Panc1 (cell line): Measurements from ENCODE around the gene CNTN5. TPM values are rescaled to one million over a fixed set of nuclear protein-coding genes. Genes with fewer than 3 reads are reported as not detected.

Source experiments
- ATAC-seq: fragments of 200-7000 bp; cut with Tn5 transposase; 2 replicates; pipeline ENCODE4 v1.9.1; 2020; ENCODE audit warnings: mild to moderate bottlenecking, moderate library complexity
- BruUV-seq: library from RNA; stranded (reverse); fragments of 400-500 nt; replicated peaks from 2 replicates; lab custom pipeline; 2021; lab: Mats Ljungman, UMichigan
- CTCF ChIA-PET: fragments of 300-600 bp; sonication (Branson Sonifier 250); formaldehyde crosslinking; loops from one replicate; lab custom pipeline; 2022; ENCODE audit warnings: antibody characterized with exemption; lab: Charles Lee
- POLR2A ChIA-PET: fragments of 300-600 bp; sonication (Branson Sonifier 250); formaldehyde crosslinking; loops from one replicate; lab custom pipeline; 2022; ENCODE audit warnings: antibody characterized with exemption; lab: Charles Lee
- DNase-seq: peaks from one replicate; pipeline ENCODE4 v3.0.0-alpha.2; 2010; ENCODE audit warnings: low read depth, low spot score
- H3K27ac ChIP-seq: 2 replicates; pipeline ENCODE4 v1.5.1; 2011; ENCODE audit warnings: mild to moderate bottlenecking, low read length, inconsistent platforms
- H3K27me3 ChIP-seq: fragments of 200-500 bp; sonication (Bioruptor generic); 2 replicates; pipeline ENCODE4 v1.6.0; 2014; ENCODE audit warnings: low read length, inconsistent platforms; ENCODE audit not compliant: control insufficient read depth, insufficient read depth
- H3K36me3 ChIP-seq: fragments of 200-500 bp; sonication (Bioruptor generic); 2 replicates; pipeline ENCODE4 v1.5.1; 2014; ENCODE audit warnings: inconsistent platforms, mild to moderate bottlenecking, low read length, moderate library complexity; ENCODE audit not compliant: control insufficient read depth, insufficient read depth
- H3K4me1 ChIP-seq: 2 replicates; pipeline ENCODE4 v1.5.1; 2011; ENCODE audit warnings: inconsistent platforms, mild to moderate bottlenecking, low read length, moderate library complexity; ENCODE audit not compliant: control insufficient read depth, insufficient read depth
- H3K4me3 ChIP-seq, 2 experiments: 2 replicates each; pipeline ENCODE4 v1.5.1; 2011 to 2012; ENCODE audit warnings: low read depth in 2 of 2, low read length in 2 of 2, mild to moderate bottlenecking in 2 of 2, inconsistent platforms in 1 of 2, moderate library complexity in 1 of 2
- H3K9me3 ChIP-seq: fragments of 200-500 bp; sonication (Bioruptor generic); 2 replicates; pipeline ENCODE4 v1.5.1; 2014; ENCODE audit warnings: low read depth, mild to moderate bottlenecking, inconsistent platforms, low read length, moderate library complexity; ENCODE audit not compliant: control insufficient read depth, insufficient read depth
- CTCF ChIP-seq: fragments of 450-650 bp; IDR thresholded peaks from 2 replicates; pipeline ENCODE4 v1.5.1; 2017; ENCODE audit warnings: mild to moderate bottlenecking
- POLR2AphosphoS5 ChIP-seq: IDR thresholded peaks from 2 replicates; pipeline ENCODE4 v1.6.1; 2012; ENCODE audit warnings: mild to moderate bottlenecking, low read depth, low read length, moderate library complexity
- REST ChIP-seq, 2 experiments: IDR thresholded peaks; 2 replicates each; pipeline ENCODE4 v1.6.1; 2011 to 2012; ENCODE audit warnings: low read depth in 2 of 2, control low read depth in 1 of 2, low read length in 1 of 2, mild to moderate bottlenecking in 1 of 2, moderate library complexity in 1 of 2; ENCODE audit not compliant: insufficient read depth in 1 of 2
- SIN3A ChIP-seq: IDR thresholded peaks from 2 replicates; pipeline ENCODE4 v1.6.1; 2012; ENCODE audit warnings: low read depth, mild to moderate bottlenecking, low read length, moderate library complexity, borderline replicate concordance; ENCODE audit not compliant: insufficient read depth
- TCF7L2 ChIP-seq: IDR thresholded peaks from 2 replicates; pipeline ENCODE4 v1.6.1; 2011; ENCODE audit warnings: mild to moderate bottlenecking, low read depth, low read length, inconsistent platforms
- in situ Hi-C: cut with HindIII; loops from 2 replicates; pipeline ENCODE4 v1.10.0; 2016; ENCODE audit warnings: low sequenced_read_pairs, low pct_unique_long_range_greater_than_20kb
- intact Hi-C: fragments of 100-400 bp; cut with micrococcal nuclease; formaldehyde crosslinking; loops from one replicate; pipeline ENCODE4 v1.10.0; 2022; ENCODE audit not compliant: unreplicated experiment
- total RNA-seq: library from RNA; stranded (reverse); gene quantifications from one replicate; pipeline ENCODE4 v1.2.1, GENCODE V29; 2021; ENCODE audit not compliant: unreplicated experiment

CNTN5 gene
- total RNA-seq, 1 experiment from 2014 or later = not detected

GRCh38 chr11:99505316-99505715, 484.6 kb downstream of the CNTN5 start:
- in situ Hi-C loops = no loop called here
- POLR2A ChIA-PET = no interaction called here

GRCh38 chr11:99505831-99506230, 485.1 kb downstream of the CNTN5 start:
- ChIA-PET POLR2A (no interaction called here), CTCF (no interaction called here)
- intact Hi-C loops = no loop called here
- Histone ChIP-seq H3K27ac (no peak overlapping the region), H3K4me3 (no peak overlapping the region), H3K4me1 (no peaks in the 10 kb centered on the region), H3K36me3 (no peaks in the 10 kb centered on the region), H3K9me3 (no peaks in the 10 kb centered on the region), H3K27me3 (no peaks in the 10 kb centered on the region)
- in situ Hi-C loops = no loop called here
- no peak for TF ChIP-seq SIN3A
- no peak for TF ChIP-seq CTCF
- TF ChIP-seq POLR2AphosphoS5 = no peak
- TF ChIP-seq TCF7L2 = no peak
- no peak for TF ChIP-seq REST (IDR thresholded peaks at IDR 0.05; ENCODE audit: insufficient read depth in 1 of 2, low read depth in 2 of 2, low read length in 1 of 2)
- ATAC-seq (no peak), DNase-seq (no peak)
- no TSS peak for BruUV-seq

More at GRCh38 chr11:99505316-99505715, 484.6 kb downstream of the CNTN5 start:
- Histone ChIP-seq H3K4me3 (no peak overlapping the region), H3K27me3 (no peaks in the 10 kb centered on the region), H3K27ac (no peak overlapping the region), H3K4me1 (no peaks in the 10 kb centered on the region), H3K36me3 (no peaks in the 10 kb centered on the region), H3K9me3 (no peaks in the 10 kb centered on the region)
- ATAC-seq (no peak), DNase-seq (no peak)
- no peak for TF ChIP-seq SIN3A
- no peak for TF ChIP-seq CTCF
- TF ChIP-seq REST (IDR thresholded peaks at IDR 0.05; ENCODE audit: insufficient read depth in 1 of 2, low read depth in 2 of 2, low read length in 1 of 2) = no peak
- no peak for TF ChIP-seq TCF7L2
- no peak for TF ChIP-seq POLR2AphosphoS5
- intact Hi-C loops = no loop called here
- CTCF ChIA-PET = no interaction called here
- no TSS peak for BruUV-seq
